HCT116 (cell line): ENCODE data around the gene SASS6. TPM values are rescaled to one million over a fixed set of nuclear protein-coding genes. Genes with fewer than 3 reads are reported as not detected.

Experiments used
- ATAC-seq: fragments of 200-7000 bp; cut with Tn5 transposase; 2 replicates; pipeline ENCODE4 v1.9.1; 2020; ENCODE audit warnings: mild to moderate bottlenecking, moderate library complexity
- BruUV-seq: library from RNA; stranded (reverse); fragments of 400-500 nt; replicated peaks from 2 replicates; lab custom pipeline; 2021; lab: Mats Ljungman, UMichigan
- CTCF ChIA-PET: fragments of 300-600 bp; sonication (Branson Sonifier 250); formaldehyde crosslinking; loops from one replicate; lab custom pipeline; 2021; ENCODE audit warnings: antibody characterized with exemption; lab: Charles Lee
- POLR2A ChIA-PET: fragments of 300-600, 350-600 bp; sonication (Branson Sonifier 250); formaldehyde crosslinking; loops from one replicate; lab custom pipeline; 2021; ENCODE audit warnings: antibody characterized with exemption; lab: Charles Lee
- RAD21 ChIA-PET, 2 experiments: fragments of 300-600 bp; sonication (Branson Sonifier 250); formaldehyde crosslinking; loops; one replicate each; lab custom pipeline; 2023; ENCODE audit warnings: low total read pairs in 2 of 2; ENCODE audit not compliant: uncharacterized antibody in 2 of 2, unreplicated experiment in 2 of 2, low non-redundant PET in 1 of 2; lab: Charles Lee
- DNase-seq: peaks from one replicate; pipeline ENCODE4 v3.0.0-alpha.2; 2010; ENCODE audit warnings: low read depth, low spot score
- H2AFZ ChIP-seq: fragments of 200-600 bp; shearing (Covaris generic), sonication (generic); 2 replicates; pipeline ENCODE4 v1.6.1; 2017; ENCODE audit warnings: low read depth, mixed run types, mixed read lengths, antibody characterized with exemption, low read length; ENCODE audit not compliant: poor library complexity, severe bottlenecking
- H3K27ac ChIP-seq: 2 replicates; pipeline ENCODE4 v1.5.1; 2012; ENCODE audit warnings: low read depth, low read length
- H3K27me3 ChIP-seq: fragments of 200-600 bp; sonication (generic); 2 replicates; pipeline ENCODE4 v1.6.1; 2016; ENCODE audit warnings: mixed run types, low read length, mixed read lengths; ENCODE audit not compliant: insufficient read depth
- H3K36me3 ChIP-seq, 2 experiments: fragments of 200-500 bp in 1 of 2; fragments of 200-600 bp in 1 of 2; sonication (Bioruptor generic) in 1 of 2; sonication (generic) in 1 of 2; 2 replicates each; pipeline versions ENCODE4 v1.5.1 to v1.6.1; 2014 to 2016; ENCODE audit warnings: low read length in 2 of 2, inconsistent platforms in 1 of 2, mixed read lengths in 1 of 2, mixed run types in 1 of 2; ENCODE audit not compliant: insufficient read depth in 2 of 2, control insufficient read depth in 1 of 2
- H3K4me1 ChIP-seq, 2 experiments: fragments of 200-600 bp in 1 of 2; sonication (generic) in 1 of 2; 2 replicates each; pipeline versions ENCODE4 v1.5.1 to v1.6.1; 2012 to 2017; ENCODE audit warnings: low read length in 2 of 2, inconsistent platforms in 1 of 2, mild to moderate bottlenecking in 1 of 2, mixed read lengths in 1 of 2, mixed run types in 1 of 2, moderate library complexity in 1 of 2; ENCODE audit not compliant: insufficient read depth in 2 of 2, control insufficient read depth in 1 of 2
- H3K4me2 ChIP-seq: fragments of 200-600 bp; sonication (generic); 2 replicates; pipeline ENCODE4 v1.6.1; 2017; ENCODE audit warnings: mixed run types, low read length, mixed read lengths
- H3K4me3 ChIP-seq, 2 experiments: fragments of 200-600 bp in 1 of 2; sonication (generic) in 1 of 2; replicated peaks in 1 of 2; 2 replicates each; pipeline ENCODE4 v1.5.1; 2011 to 2016; ENCODE audit warnings: low read length in 2 of 2, control low read depth in 1 of 2, low read depth in 1 of 2, mild to moderate bottlenecking in 1 of 2, mixed read lengths in 1 of 2, mixed run types in 1 of 2
- H3K79me2 ChIP-seq: fragments of 200-600 bp; sonication (generic); 2 replicates; pipeline ENCODE4 v1.6.1; 2017; ENCODE audit warnings: mild to moderate bottlenecking, mixed run types, low read length, moderate library complexity, mixed read lengths; ENCODE audit not compliant: insufficient read depth
- H3K9ac ChIP-seq: fragments of 200-600 bp; sonication (generic); 2 replicates; pipeline ENCODE4 v1.6.1; 2016; ENCODE audit warnings: low read length, mixed read lengths
- H3K9me2 ChIP-seq: fragments of 200-600 bp; sonication (generic), shearing (Covaris generic); 2 replicates; pipeline ENCODE4 v1.6.1; 2017; ENCODE audit warnings: mixed run types, mild to moderate bottlenecking, moderate library complexity; ENCODE audit not compliant: insufficient read depth
- H3K9me3 ChIP-seq, 2 experiments: fragments of 200-500 bp in 1 of 2; fragments of 200-600 bp in 1 of 2; sonication (Bioruptor generic) in 1 of 2; sonication (generic) in 1 of 2; 2 replicates each; pipeline ENCODE4 v1.6.1; 2014 to 2017; ENCODE audit warnings: low read length in 2 of 2, mixed read lengths in 2 of 2, inconsistent platforms in 1 of 2, low read depth in 1 of 2, mild to moderate bottlenecking in 1 of 2, mixed run types in 1 of 2, moderate library complexity in 1 of 2; ENCODE audit not compliant: control insufficient read depth in 1 of 2, insufficient read depth in 1 of 2
- H4K20me1 ChIP-seq: fragments of 200-600 bp; sonication (generic), shearing (Covaris generic); 2 replicates; pipeline ENCODE4 v1.6.1; 2017; ENCODE audit warnings: mixed run types, mild to moderate bottlenecking, moderate library complexity; ENCODE audit not compliant: insufficient read depth
- CEBPB ChIP-seq: IDR thresholded peaks from 2 replicates; pipeline ENCODE4 v1.6.1; 2012; ENCODE audit warnings: low read depth
- EGR1 ChIP-seq: IDR thresholded peaks from 2 replicates; pipeline ENCODE4 v1.6.1; 2012; ENCODE audit warnings: low read depth
- EZH2 ChIP-seq: fragments of 200-600 bp; sonication (generic); IDR thresholded peaks from 2 replicates; pipeline ENCODE4 v1.6.1; 2017; ENCODE audit warnings: antibody characterized with exemption, mixed run types
- EZH2phosphoT487 ChIP-seq: fragments of 200-600 bp; IDR thresholded peaks from 2 replicates; pipeline ENCODE4 v1.6.1; 2018; ENCODE audit warnings: antibody characterized with exemption, borderline replicate concordance
- POLR2A ChIP-seq: IDR thresholded peaks from 2 replicates; pipeline ENCODE4 v1.7.0; 2011; ENCODE audit warnings: borderline replicate concordance; ENCODE audit not compliant: insufficient read depth, insufficient read length; ENCODE audit errors: extremely low read depth
- POLR2AphosphoS5 ChIP-seq: IDR thresholded peaks from 2 replicates; pipeline ENCODE4 v1.6.1; 2011; ENCODE audit warnings: mild to moderate bottlenecking, low read depth, low read length, moderate library complexity
- RAD21 ChIP-seq: IDR thresholded peaks from 2 replicates; pipeline ENCODE4 v1.6.1; 2012; ENCODE audit warnings: low read depth, mild to moderate bottlenecking
- SIN3A ChIP-seq: IDR thresholded peaks from 2 replicates; pipeline ENCODE4 v1.6.1; 2012; ENCODE audit warnings: low read depth
- SP1 ChIP-seq: IDR thresholded peaks from 2 replicates; pipeline ENCODE4 v1.6.1; 2012; ENCODE audit warnings: low read depth
- SRF ChIP-seq: IDR thresholded peaks from 2 replicates; pipeline ENCODE4 v1.6.1; 2012; ENCODE audit warnings: low read depth
- TCF7L2 ChIP-seq: IDR thresholded peaks from 2 replicates; pipeline ENCODE4 v1.7.0; 2011; ENCODE audit warnings: borderline replicate concordance, inconsistent platforms; ENCODE audit not compliant: insufficient read depth, insufficient read length; ENCODE audit errors: extremely low read depth
- YY1 ChIP-seq: IDR thresholded peaks from 2 replicates; pipeline ENCODE4 v1.6.1; 2011; ENCODE audit warnings: low read length, low read depth, moderate library complexity, mild to moderate bottlenecking; ENCODE audit not compliant: insufficient replicate concordance; ENCODE audit errors: extremely low read depth
- ZNF274 ChIP-seq: fragments of 200-500 bp; sonication (Bioruptor generic); IDR thresholded peaks from 2 replicates; pipeline ENCODE4 v1.6.1; 2014; ENCODE audit warnings: mild to moderate bottlenecking, low read depth, low read length, inconsistent platforms
- intact Hi-C: fragments of 100-400 bp; cut with micrococcal nuclease; formaldehyde crosslinking; loops from 2 replicates; pipeline ENCODE4 v1.10.0; 2022
- total RNA-seq: library from RNA; stranded (reverse); gene quantifications from one replicate; pipeline ENCODE4 v1.2.1, GENCODE V29; 2021; ENCODE audit not compliant: unreplicated experiment
- TF ChIP-seq, protein P1 (sequence below): IDR thresholded peaks from 2 replicates; pipeline ENCODE4 v1.6.1; 2012
- TF ChIP-seq, protein P2 (sequence below): IDR thresholded peaks from 2 replicates; pipeline ENCODE4 v1.6.1; 2012; ENCODE audit warnings: low read depth
- TF ChIP-seq, protein P3 (sequence below): IDR thresholded peaks from 2 replicates; pipeline ENCODE4 v1.6.1; 2011; ENCODE audit warnings: mild to moderate bottlenecking, low read length, moderate library complexity; ENCODE audit not compliant: insufficient replicate concordance; ENCODE audit errors: extremely low read depth

The SASS6 gene
- total RNA-seq, 1 experiment from 2014 or later, result 13.7 TPM

DNA sequence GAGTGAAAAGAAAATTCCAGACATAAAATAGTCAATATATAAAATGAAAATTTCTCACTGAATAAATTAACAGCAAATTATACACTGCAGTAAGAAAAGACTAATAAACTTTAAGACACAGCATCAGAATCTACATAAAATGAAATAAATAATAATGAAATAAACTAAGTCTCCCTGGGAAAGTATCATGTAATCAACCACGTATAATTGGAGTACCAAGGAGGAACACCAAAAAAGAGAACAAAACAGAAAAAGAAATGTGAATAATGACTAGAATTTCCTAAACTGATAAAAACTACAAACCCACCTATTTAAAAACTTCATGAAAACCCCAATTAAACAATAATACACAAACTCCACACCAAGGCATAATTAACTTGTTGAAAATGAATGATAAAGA, 43.6 kb downstream of the SASS6 start:
- peaks cover 3% of the 10 kb centered on the region; the same call in 1 of the 2 replicates for H4K20me1 ChIP-seq
- H3K9me3 ChIP-seq, result no peaks in the 10 kb centered on the region
- BruUV-seq, result no TSS peak
- ChIA-PET POLR2A (no interaction called here), CTCF (no interaction called here), RAD21 (no interaction called here)
- TF ChIP-seq, protein P1, sequence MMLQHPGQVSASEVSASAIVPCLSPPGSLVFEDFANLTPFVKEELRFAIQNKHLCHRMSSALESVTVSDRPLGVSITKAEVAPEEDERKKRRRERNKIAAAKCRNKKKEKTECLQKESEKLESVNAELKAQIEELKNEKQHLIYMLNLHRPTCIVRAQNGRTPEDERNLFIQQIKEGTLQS, result no peak
- H3K79me2 ChIP-seq, result no peaks in the 10 kb centered on the region
- no peak overlapping the region for H3K9ac ChIP-seq
- no peak overlapping the region for H3K4me3 ChIP-seq
- no peak overlapping the region for H3K4me2 ChIP-seq
- DNase-seq (no peak), ATAC-seq (no peak)
- intact Hi-C loops, result no loop called here
- no peaks in the 10 kb centered on the region; a peak in 1 of 4 replicates for H3K36me3 ChIP-seq
- H3K27ac ChIP-seq, result no peak overlapping the region
- H3K27me3 ChIP-seq, result no peaks in the 10 kb centered on the region
- H2AFZ ChIP-seq, result no peak overlapping the region
- H3K9me2 ChIP-seq, result no peaks in the 10 kb centered on the region
- no peaks in the 10 kb centered on the region for H3K4me1 ChIP-seq

DNA sequence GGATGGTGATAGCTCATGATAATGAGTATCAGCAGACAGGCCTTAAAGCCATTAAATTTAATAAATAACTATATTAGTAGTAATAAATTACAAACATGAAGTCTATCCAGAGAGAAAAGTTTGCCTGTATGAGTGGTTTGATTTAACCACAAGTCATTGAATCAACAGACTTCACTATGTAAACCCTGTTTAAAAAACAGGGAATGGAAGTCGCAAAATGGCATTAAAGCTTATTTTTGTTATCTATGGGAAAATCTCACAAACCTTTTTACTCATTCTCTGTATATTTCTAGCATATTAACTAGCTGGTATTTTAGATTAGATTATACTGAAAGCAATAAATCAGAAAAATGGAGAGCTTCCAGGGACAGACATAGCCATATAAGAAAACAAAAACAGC, 45.3 kb downstream of the SASS6 start:
- TF ChIP-seq EZH2 (no peak), POLR2AphosphoS5 (no peak), CEBPB (no peak), YY1 (no peak), ZNF274 (no peak), POLR2A (no peak), RAD21 (no peak), SRF (no peak), SIN3A (no peak), TCF7L2 (no peak), EGR1 (no peak), SP1 (no peak), EZH2phosphoT487 (no peak)
- TF ChIP-seq, protein P2, sequence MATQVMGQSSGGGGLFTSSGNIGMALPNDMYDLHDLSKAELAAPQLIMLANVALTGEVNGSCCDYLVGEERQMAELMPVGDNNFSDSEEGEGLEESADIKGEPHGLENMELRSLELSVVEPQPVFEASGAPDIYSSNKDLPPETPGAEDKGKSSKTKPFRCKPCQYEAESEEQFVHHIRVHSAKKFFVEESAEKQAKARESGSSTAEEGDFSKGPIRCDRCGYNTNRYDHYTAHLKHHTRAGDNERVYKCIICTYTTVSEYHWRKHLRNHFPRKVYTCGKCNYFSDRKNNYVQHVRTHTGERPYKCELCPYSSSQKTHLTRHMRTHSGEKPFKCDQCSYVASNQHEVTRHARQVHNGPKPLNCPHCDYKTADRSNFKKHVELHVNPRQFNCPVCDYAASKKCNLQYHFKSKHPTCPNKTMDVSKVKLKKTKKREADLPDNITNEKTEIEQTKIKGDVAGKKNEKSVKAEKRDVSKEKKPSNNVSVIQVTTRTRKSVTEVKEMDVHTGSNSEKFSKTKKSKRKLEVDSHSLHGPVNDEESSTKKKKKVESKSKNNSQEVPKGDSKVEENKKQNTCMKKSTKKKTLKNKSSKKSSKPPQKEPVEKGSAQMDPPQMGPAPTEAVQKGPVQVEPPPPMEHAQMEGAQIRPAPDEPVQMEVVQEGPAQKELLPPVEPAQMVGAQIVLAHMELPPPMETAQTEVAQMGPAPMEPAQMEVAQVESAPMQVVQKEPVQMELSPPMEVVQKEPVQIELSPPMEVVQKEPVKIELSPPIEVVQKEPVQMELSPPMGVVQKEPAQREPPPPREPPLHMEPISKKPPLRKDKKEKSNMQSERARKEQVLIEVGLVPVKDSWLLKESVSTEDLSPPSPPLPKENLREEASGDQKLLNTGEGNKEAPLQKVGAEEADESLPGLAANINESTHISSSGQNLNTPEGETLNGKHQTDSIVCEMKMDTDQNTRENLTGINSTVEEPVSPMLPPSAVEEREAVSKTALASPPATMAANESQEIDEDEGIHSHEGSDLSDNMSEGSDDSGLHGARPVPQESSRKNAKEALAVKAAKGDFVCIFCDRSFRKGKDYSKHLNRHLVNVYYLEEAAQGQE, result no peak
- TF ChIP-seq, protein P3, sequence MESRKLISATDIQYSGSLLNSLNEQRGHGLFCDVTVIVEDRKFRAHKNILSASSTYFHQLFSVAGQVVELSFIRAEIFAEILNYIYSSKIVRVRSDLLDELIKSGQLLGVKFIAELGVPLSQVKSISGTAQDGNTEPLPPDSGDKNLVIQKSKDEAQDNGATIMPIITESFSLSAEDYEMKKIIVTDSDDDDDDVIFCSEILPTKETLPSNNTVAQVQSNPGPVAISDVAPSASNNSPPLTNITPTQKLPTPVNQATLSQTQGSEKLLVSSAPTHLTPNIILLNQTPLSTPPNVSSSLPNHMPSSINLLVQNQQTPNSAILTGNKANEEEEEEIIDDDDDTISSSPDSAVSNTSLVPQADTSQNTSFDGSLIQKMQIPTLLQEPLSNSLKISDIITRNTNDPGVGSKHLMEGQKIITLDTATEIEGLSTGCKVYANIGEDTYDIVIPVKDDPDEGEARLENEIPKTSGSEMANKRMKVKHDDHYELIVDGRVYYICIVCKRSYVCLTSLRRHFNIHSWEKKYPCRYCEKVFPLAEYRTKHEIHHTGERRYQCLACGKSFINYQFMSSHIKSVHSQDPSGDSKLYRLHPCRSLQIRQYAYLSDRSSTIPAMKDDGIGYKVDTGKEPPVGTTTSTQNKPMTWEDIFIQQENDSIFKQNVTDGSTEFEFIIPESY, result no peak
- TF ChIP-seq, all 23 proteins: peak for 0
- ChIA-PET CTCF (no interaction called here), RAD21 (no interaction called here), POLR2A (no interaction called here)
- intact Hi-C loops, result no loop called here
- no peaks in the 10 kb centered on the region for H3K27me3 ChIP-seq
- no peak overlapping the region for H3K4me3 ChIP-seq
- peaks cover 3 to 10% of the 10 kb centered on the region in 2 experiments; a peak in 3 of 4 replicates for H3K36me3 ChIP-seq
- DNase-seq, result no peak
- no TSS peak for BruUV-seq
- H3K4me2 ChIP-seq, result no peak overlapping the region
- H3K9me2 ChIP-seq, result no peaks in the 10 kb centered on the region
- H3K27ac ChIP-seq, result no peak overlapping the region
- H3K9ac ChIP-seq, result no peak overlapping the region
- no peaks in the 10 kb centered on the region for H3K79me2 ChIP-seq
- peaks cover 3% of the 10 kb centered on the region; the same call in 1 of the 2 replicates for H4K20me1 ChIP-seq
- no peak overlapping the region for H2AFZ ChIP-seq
- no peaks in the 10 kb centered on the region for H3K4me1 ChIP-seq
- no peaks in the 10 kb centered on the region for H3K9me3 ChIP-seq
- ATAC-seq, result no peak
